Measurements from ENCODE around the gene PRM2.
"Not testable (repeated sequence)": the region's sequence is repeated elsewhere in the genome, so short reads cannot be mapped to it uniquely, and the experiment has no call there.

PRM2 gene

GRCh38 chr16:11306997-11307638, 30.8 kb upstream of the PRM2 start:
- no peak for DNase-seq

GRCh38 chr16:11306381-11306780, 30.1 kb upstream of the PRM2 start:
- DNase-seq, result no peak

- no peak for DNase-seq
These were observed 27.3 kb upstream of the PRM2 start for GRCh38 chr16:11303405-11304138.

GRCh38 chr16:11302977-11303376, 26.7 kb upstream of the PRM2 start:
- DNase-seq, result no peak

- no peak for DNase-seq
These were observed 25.6 kb upstream of the PRM2 start for GRCh38 chr16:11301645-11302501.

GRCh38 chr16:11300560-11300892, 24.2 kb upstream of the PRM2 start:
- DNase-seq, result no peak

GRCh38 chr16:11299865-11300559, 23.7 kb upstream of the PRM2 start:
- DNase-seq, result no peak

GRCh38 chr16:11298950-11299547, 22.8 kb upstream of the PRM2 start:
- DNase-seq, result not testable (repeated sequence)

- DNase-seq, result no peak
These were observed 22.0 kb upstream of the PRM2 start for GRCh38 chr16:11298143-11298900.

GRCh38 chr16:11297492-11298142, 21.3 kb upstream of the PRM2 start:
- DNase-seq, result peak; percentile 76

GRCh38 chr16:11296706-11297491, 20.6 kb upstream of the PRM2 start:
- peak; percentile 15 for DNase-seq

- no peak for DNase-seq
These were observed 20.0 kb upstream of the PRM2 start for GRCh38 chr16:11296351-11296705.

GRCh38 chr16:11295672-11296071, 19.4 kb upstream of the PRM2 start:
- DNase-seq, result no peak

- no peak for DNase-seq
These were observed 15.9 kb upstream of the PRM2 start for GRCh38 chr16:11292076-11292748.

GRCh38 chr16:11291091-11291703, 14.9 kb upstream of the PRM2 start:
- no peak for DNase-seq

- DNase-seq, result no peak
These were observed 14.0 kb upstream of the PRM2 start for GRCh38 chr16:11290102-11290893.

- not testable (repeated sequence) for DNase-seq
These were observed 13.4 kb upstream of the PRM2 start for GRCh38 chr16:11289696-11290095.

- no peak for DNase-seq
These were observed 12.9 kb upstream of the PRM2 start for GRCh38 chr16:11289202-11289601.

- no peak for DNase-seq
These were observed 9.6 kb upstream of the PRM2 start for GRCh38 chr16:11285842-11286241.
